HEK293 (cell line): ENCODE measurements around the gene PITPNM3.

Source experiments
- CTCF ChIA-PET: fragments of 350-600 bp; formaldehyde crosslinking; extraction: SDS; loops from one replicate; lab custom pipeline; 2021; ENCODE audit warnings: antibody characterized with exemption; lab: Yijun Ruan, JAX
- POLR2A ChIA-PET: fragments of 300-600 bp; formaldehyde crosslinking; extraction: SDS; loops from one replicate; lab custom pipeline; 2020; ENCODE audit warnings: antibody characterized with exemption, inconsistent platforms; lab: Yijun Ruan, JAX
- H3K27ac ChIP-seq: fragments of 200-500 bp; sonication (Bioruptor generic); 2 replicates; pipeline ENCODE4 v1.5.1; 2014; ENCODE audit warnings: low read depth, low read length, control low read depth, inconsistent platforms; ENCODE audit errors: extremely low read depth
- H3K36me3 ChIP-seq, 2 experiments: fragments of 200-500 bp in 1 of 2; sonication (Bioruptor generic) in 1 of 2; 1 replicate in 1 of 2; 2 replicates in 1 of 2; pipeline ENCODE4 v1.5.1; 2014 to 2017; ENCODE audit warnings: inconsistent platforms in 2 of 2, low read length in 2 of 2; ENCODE audit not compliant: control insufficient read depth in 2 of 2, insufficient read depth in 1 of 2
- H3K4me1 ChIP-seq: fragments of 200-500 bp; sonication (Bioruptor generic); 2 replicates; pipeline ENCODE4 v1.5.1; 2014; ENCODE audit warnings: mild to moderate bottlenecking, low read length, inconsistent platforms; ENCODE audit not compliant: control insufficient read depth, insufficient read depth
- H3K4me3 ChIP-seq: 2 replicates; pipeline ENCODE4 v1.5.1; 2011; ENCODE audit warnings: low read depth, mild to moderate bottlenecking, control low read depth, low read length, moderate library complexity
- H3K9me3 ChIP-seq: fragments of 200-500 bp; sonication (Bioruptor generic); 2 replicates; pipeline ENCODE4 v1.5.1; 2014; ENCODE audit warnings: low read depth, low read length, inconsistent platforms; ENCODE audit not compliant: control insufficient read depth, insufficient read depth
- OSR2 ChIP-seq: fragments of 450-650 bp; formaldehyde crosslinking; IDR thresholded peaks from 2 replicates; pipeline ENCODE4 v1.5.1; 2016; ENCODE audit warnings: missing biosample characterization, missing genetic modification characterization
- PBX3 ChIP-seq: sonication (generic); formaldehyde crosslinking; IDR thresholded peaks from 2 replicates; pipeline ENCODE4 v1.8.1; 2022; ENCODE audit warnings: mild to moderate bottlenecking, moderate library complexity, missing genetic modification reagents
- ZBTB48 ChIP-seq: fragments of 450-650 bp; formaldehyde crosslinking; IDR thresholded peaks from 2 replicates; pipeline ENCODE4 v1.5.1; 2016; ENCODE audit warnings: missing biosample characterization, missing genetic modification characterization
- ZNF114 ChIP-seq: fragments of 450-650 bp; formaldehyde crosslinking; IDR thresholded peaks from 2 replicates; pipeline ENCODE4 v1.5.0; 2017; ENCODE audit warnings: missing biosample characterization, missing genetic modification characterization
- ZNF157 ChIP-seq: fragments of 450-650 bp; formaldehyde crosslinking; IDR thresholded peaks from 2 replicates; pipeline ENCODE4 v1.5.1; 2016; ENCODE audit warnings: missing biosample characterization, missing genetic modification characterization
- ZNF2 ChIP-seq: fragments of 450-650 bp; formaldehyde crosslinking; IDR thresholded peaks from 2 replicates; pipeline ENCODE4 v1.5.1; 2016; ENCODE audit warnings: missing biosample characterization, missing genetic modification characterization
- ZNF214 ChIP-seq: fragments of 450-650 bp; formaldehyde crosslinking; IDR thresholded peaks from 2 replicates; pipeline ENCODE4 v1.5.1; 2017; ENCODE audit warnings: missing biosample characterization, mild to moderate bottlenecking, missing genetic modification characterization, borderline replicate concordance
- ZNF223 ChIP-seq: fragments of 450-650 bp; formaldehyde crosslinking; IDR thresholded peaks from 2 replicates; pipeline ENCODE4 v1.5.1; 2016; ENCODE audit warnings: missing biosample characterization, missing genetic modification characterization
- ZNF280D ChIP-seq: fragments of 450-650 bp; formaldehyde crosslinking; IDR thresholded peaks from 2 replicates; pipeline ENCODE4 v1.5.1; 2016; ENCODE audit warnings: missing biosample characterization, missing genetic modification characterization
- ZNF335 ChIP-seq: fragments of 450-650 bp; formaldehyde crosslinking; conservative IDR thresholded peaks from 2 replicates; pipeline ENCODE4 v1.5.1; 2016; ENCODE audit warnings: missing biosample characterization, missing genetic modification characterization
- ZNF341 ChIP-seq: fragments of 450-650 bp; formaldehyde crosslinking; IDR thresholded peaks from 2 replicates; pipeline ENCODE4; 2016; ENCODE audit warnings: low read depth, missing biosample characterization, missing genetic modification characterization
- ZNF518A ChIP-seq: fragments of 450-650 bp; formaldehyde crosslinking; conservative IDR thresholded peaks from 2 replicates; pipeline ENCODE4 v1.5.1; 2016; ENCODE audit warnings: low read depth, missing biosample characterization, missing genetic modification characterization
- ZNF768 ChIP-seq: fragments of 450-650 bp; formaldehyde crosslinking; IDR thresholded peaks from 2 replicates; pipeline ENCODE4 v1.5.1; 2018; ENCODE audit warnings: missing biosample characterization, mild to moderate bottlenecking, missing genetic modification characterization
- ZNF776 ChIP-seq: fragments of 450-650 bp; formaldehyde crosslinking; IDR thresholded peaks from 2 replicates; pipeline ENCODE4 v1.5.0; 2017; ENCODE audit warnings: missing biosample characterization, missing genetic modification characterization, borderline replicate concordance
- TF ChIP-seq, protein P1 (sequence below): fragments of 450-650 bp; formaldehyde crosslinking; IDR thresholded peaks from 2 replicates; pipeline ENCODE4 v1.5.1; 2017; ENCODE audit warnings: missing biosample characterization, missing genetic modification characterization
- TF ChIP-seq, protein P2 (sequence below): fragments of 450-650 bp; formaldehyde crosslinking; IDR thresholded peaks from 2 replicates; pipeline ENCODE4 v1.5.1; 2016; ENCODE audit warnings: missing biosample characterization, missing genetic modification characterization
- TF ChIP-seq, protein P3 (sequence below): fragments of 450-650 bp; IDR thresholded peaks from 2 replicates; pipeline ENCODE4 v1.5.1; 2018; ENCODE audit warnings: missing biosample characterization, missing genetic modification characterization
- TF ChIP-seq, protein P4 (sequence below): fragments of 450-650 bp; formaldehyde crosslinking; optimal IDR thresholded peaks from 2 replicates; pipeline ENCODE3; 2016; ENCODE audit warnings: missing biosample characterization, mild to moderate bottlenecking, missing genetic modification characterization
- TF ChIP-seq, protein P5 (sequence below): fragments of 450-650 bp; IDR thresholded peaks from 2 replicates; pipeline ENCODE4 v1.5.1; 2018; ENCODE audit warnings: missing biosample characterization, mild to moderate bottlenecking, missing genetic modification characterization

Gene PITPNM3

DNA sequence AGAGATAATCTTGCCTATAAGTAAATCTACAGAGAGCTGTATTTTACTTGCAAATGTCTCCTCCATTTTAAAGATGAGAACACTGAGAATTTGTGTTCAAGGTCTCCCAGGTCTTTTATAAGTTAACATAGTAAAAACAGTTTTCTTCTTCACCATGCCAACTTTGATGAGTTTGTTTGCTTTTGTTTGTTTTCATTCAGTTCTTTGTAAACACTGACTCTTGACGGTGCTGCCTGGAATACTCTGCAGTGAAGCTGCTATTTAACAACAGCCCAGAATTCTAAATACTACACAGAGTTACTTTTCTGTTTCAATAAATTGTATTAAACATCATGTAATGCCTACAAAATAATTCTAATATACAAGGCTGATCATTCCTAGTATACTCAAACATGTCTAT is 41.4 kb upstream of the PITPNM3 start:
- no peak overlapping the region for H3K27ac ChIP-seq
- no peak overlapping the region for H3K4me3 ChIP-seq
- CTCF ChIA-PET, result interaction anchor here (0.6 to 1.1 kb wide), 5 partner anchors 11 to 426 kb away, joined by 3 to 4 read pairs (median 3); no protein-coding TSS in a partner anchor
- H3K4me1 ChIP-seq, result no peaks in the 10 kb centered on the region
- no peaks in the 10 kb centered on the region for H3K9me3 ChIP-seq
- POLR2A ChIA-PET, result no interaction called here
- H3K36me3 ChIP-seq, result peaks cover 61 to 96% of the 10 kb centered on the region in 2 experiments
- TF ChIP-seq, protein P1, sequence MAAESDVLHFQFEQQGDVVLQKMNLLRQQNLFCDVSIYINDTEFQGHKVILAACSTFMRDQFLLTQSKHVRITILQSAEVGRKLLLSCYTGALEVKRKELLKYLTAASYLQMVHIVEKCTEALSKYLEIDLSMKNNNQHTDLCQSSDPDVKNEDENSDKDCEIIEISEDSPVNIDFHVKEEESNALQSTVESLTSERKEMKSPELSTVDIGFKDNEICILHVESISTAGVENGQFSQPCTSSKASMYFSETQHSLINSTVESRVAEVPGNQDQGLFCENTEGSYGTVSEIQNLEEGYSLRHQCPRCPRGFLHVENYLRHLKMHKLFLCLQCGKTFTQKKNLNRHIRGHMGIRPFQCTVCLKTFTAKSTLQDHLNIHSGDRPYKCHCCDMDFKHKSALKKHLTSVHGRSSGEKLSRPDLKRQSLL, result no peak
- no peak for TF ChIP-seq ZNF114 (tag by site-specific recombination)
- no peak for TF ChIP-seq ZNF280D (tag by site-specific recombination)
- TF ChIP-seq, protein P2, sequence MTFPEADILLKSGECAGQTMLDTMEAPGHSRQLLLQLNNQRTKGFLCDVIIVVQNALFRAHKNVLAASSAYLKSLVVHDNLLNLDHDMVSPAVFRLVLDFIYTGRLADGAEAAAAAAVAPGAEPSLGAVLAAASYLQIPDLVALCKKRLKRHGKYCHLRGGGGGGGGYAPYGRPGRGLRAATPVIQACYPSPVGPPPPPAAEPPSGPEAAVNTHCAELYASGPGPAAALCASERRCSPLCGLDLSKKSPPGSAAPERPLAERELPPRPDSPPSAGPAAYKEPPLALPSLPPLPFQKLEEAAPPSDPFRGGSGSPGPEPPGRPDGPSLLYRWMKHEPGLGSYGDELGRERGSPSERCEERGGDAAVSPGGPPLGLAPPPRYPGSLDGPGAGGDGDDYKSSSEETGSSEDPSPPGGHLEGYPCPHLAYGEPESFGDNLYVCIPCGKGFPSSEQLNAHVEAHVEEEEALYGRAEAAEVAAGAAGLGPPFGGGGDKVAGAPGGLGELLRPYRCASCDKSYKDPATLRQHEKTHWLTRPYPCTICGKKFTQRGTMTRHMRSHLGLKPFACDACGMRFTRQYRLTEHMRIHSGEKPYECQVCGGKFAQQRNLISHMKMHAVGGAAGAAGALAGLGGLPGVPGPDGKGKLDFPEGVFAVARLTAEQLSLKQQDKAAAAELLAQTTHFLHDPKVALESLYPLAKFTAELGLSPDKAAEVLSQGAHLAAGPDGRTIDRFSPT (tag by site-specific recombination), result no peak
- no peak for TF ChIP-seq PBX3 (CRISPR knock-in tag)
- no peak for TF ChIP-seq ZNF2 (tag by site-specific recombination)
- no peak for TF ChIP-seq ZBTB48 (tag by site-specific recombination)
- TF ChIP-seq ZNF335, result no peak
- TF ChIP-seq ZNF518A (tag by site-specific recombination), result no peak
- no peak for TF ChIP-seq ZNF776
- TF ChIP-seq ZNF223 (tag by site-specific recombination), result no peak
- TF ChIP-seq, protein P3, sequence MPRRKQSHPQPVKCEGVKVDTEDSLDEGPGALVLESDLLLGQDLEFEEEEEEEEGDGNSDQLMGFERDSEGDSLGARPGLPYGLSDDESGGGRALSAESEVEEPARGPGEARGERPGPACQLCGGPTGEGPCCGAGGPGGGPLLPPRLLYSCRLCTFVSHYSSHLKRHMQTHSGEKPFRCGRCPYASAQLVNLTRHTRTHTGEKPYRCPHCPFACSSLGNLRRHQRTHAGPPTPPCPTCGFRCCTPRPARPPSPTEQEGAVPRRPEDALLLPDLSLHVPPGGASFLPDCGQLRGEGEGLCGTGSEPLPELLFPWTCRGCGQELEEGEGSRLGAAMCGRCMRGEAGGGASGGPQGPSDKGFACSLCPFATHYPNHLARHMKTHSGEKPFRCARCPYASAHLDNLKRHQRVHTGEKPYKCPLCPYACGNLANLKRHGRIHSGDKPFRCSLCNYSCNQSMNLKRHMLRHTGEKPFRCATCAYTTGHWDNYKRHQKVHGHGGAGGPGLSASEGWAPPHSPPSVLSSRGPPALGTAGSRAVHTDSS, result no peak
- TF ChIP-seq ZNF214 (tag by site-specific recombination), result no peak
- TF ChIP-seq ZNF768, result no peak
- TF ChIP-seq ZNF157 (tag by site-specific recombination), result no peak
- TF ChIP-seq, protein P4, sequence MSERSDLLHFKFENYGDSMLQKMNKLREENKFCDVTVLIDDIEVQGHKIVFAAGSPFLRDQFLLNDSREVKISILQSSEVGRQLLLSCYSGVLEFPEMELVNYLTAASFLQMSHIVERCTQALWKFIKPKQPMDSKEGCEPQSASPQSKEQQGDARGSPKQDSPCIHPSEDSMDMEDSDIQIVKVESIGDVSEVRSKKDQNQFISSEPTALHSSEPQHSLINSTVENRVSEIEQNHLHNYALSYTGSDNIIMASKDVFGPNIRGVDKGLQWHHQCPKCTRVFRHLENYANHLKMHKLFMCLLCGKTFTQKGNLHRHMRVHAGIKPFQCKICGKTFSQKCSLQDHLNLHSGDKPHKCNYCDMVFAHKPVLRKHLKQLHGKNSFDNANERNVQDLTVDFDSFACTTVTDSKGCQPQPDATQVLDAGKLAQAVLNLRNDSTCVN (tag by site-specific recombination), result no peak
- no peak for TF ChIP-seq ZNF341 (tag by site-specific recombination)
- TF ChIP-seq OSR2 (tag by site-specific recombination), result no peak
- TF ChIP-seq, protein P5, sequence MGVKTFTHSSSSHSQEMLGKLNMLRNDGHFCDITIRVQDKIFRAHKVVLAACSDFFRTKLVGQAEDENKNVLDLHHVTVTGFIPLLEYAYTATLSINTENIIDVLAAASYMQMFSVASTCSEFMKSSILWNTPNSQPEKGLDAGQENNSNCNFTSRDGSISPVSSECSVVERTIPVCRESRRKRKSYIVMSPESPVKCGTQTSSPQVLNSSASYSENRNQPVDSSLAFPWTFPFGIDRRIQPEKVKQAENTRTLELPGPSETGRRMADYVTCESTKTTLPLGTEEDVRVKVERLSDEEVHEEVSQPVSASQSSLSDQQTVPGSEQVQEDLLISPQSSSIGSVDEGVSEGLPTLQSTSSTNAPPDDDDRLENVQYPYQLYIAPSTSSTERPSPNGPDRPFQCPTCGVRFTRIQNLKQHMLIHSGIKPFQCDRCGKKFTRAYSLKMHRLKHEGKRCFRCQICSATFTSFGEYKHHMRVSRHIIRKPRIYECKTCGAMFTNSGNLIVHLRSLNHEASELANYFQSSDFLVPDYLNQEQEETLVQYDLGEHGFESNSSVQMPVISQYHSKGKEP (tag by site-specific recombination), result no peak
